Stimulated activated CD8-positive, alpha-beta memory T cell treated with anti-CD3 and anti-CD28 coated beads, Interleukin-12 subunit alpha, Interleukin-12 subunit beta, amount 100 ng/mL, for 24 hours (primary cell): ENCODE results near the gene GOLGA6A.
"Not testable (repeated sequence)": the region's sequence is repeated elsewhere in the genome, so short reads cannot be mapped to it uniquely, and the experiment has no call there.

Source experiments
- DNase-seq: peaks from one replicate; pipeline ENCODE4 v3.0.0-alpha.2; 2020; ENCODE audit errors: extremely low read depth

GOLGA6A gene

DNA sequence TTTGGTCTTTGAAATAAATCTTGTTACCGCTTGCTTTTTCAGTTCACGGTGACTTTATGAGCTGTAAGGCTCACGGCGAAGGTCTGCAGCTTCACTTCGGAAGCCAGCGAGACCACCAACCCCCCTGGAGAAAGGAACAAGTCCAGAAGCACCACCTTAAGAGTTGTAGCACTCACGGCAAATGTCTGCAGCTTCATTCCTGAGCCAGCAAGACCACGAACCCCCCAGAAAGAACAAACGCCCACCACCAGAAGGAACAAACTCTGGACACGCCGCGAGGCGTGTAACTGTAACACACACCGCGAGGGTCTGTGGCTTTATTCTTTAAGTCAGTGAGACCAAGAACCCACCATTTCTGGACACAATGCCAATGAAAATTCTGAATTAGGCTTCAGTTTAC lies 28.8 kb downstream of the GOLGA6A start:
- DNase-seq, result no peak

DNA sequence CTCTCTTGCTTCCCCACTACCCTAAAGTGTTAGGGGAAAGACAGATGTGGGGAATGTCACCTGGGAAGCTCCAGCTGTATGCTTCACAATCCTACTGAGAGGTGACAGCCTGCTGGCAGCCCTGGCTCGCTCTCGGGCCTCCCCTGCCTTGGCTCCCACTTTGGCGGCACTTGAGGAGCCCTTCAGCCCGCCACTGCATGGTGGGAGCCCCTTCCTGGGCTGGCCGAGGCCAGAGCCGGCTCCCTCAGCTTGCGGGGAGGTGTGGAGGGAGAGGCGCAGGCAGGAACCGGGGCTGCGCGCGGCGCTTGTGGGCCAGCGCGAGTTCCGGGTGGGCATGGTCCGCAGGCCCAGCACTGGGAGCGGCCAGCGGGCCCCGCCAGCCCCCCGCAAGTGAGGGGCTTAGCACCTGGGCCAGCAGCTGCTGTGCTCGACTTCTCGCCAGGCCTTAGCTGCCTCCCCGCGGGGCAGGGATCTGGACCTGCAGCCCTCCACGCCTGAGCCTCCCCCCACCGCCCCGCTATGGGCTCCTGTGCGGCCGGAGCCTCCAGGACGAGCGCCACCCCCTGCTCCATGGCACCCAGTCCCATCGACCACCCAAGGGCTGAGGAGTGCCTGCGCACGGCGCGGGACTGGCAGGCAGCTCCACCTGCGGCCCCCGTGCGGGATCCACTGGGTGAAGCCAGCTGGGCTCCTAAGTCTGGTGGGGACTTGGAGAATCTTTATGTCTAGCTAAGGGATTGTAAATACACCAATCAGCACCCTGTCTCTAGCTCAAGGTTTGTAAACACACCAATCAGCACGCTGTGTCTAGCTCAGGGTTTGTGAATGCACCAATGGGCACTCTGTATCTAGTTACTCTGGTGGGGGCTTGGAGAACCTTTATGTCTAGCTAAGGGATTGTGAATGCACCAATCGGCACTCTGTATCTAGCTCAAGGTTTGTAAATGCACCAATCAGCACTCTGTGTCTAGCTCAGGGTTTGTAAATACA lies 29.8 kb downstream of the GOLGA6A start:
- DNase-seq, result not testable (repeated sequence)

DNA sequence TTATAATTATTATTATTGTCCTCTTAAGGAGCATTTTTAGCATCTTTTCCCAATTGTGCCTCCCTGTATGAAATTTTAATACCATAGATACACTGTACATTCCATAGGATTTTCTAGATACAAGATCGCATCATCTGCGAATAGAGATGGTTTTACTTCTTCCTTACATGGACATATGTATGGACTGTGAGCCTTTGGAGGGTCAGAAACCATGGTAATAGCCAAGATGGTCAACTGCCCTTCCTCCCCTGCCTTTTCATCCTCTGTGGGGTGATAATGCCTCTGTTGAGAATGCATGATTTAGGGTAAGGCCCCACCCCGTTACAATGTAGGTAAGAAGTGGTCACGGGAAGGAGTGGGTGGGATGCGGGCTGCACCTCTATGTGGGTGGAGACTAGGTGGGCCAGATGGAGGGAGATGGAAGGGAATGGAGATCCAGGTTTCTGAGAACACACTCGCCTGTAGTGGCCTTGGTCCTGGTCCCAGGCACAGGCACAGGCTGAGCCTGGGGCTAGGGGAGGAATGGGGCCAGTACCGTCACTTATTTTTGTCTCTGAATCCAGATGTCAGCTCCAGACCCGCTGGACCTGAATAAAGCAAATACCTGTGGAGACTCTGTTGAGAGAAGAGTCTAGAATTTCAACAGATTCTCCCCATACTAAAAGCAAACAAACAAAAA lies 31.7 kb downstream of the GOLGA6A start:
- no peak for DNase-seq

DNA sequence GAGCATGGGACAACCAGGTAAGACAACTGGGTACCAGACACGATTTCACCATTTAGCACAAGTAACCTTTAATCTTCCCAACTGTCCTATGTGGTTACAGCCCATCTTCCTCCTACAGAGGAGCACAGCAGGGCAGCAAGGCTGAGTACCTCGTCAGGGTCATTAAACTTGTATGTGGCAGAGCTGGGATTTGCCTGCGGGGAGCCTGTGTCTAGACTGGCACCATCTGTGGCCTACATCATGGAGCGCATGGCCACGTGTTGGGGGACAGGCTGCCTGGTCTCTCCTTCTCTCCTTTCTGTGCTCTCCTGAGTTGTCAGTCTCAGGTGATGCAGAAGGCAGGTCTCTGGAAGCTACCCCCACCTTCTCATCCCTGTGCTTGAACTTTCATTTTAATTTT lies 32.2 kb downstream of the GOLGA6A start:
- no peak for DNase-seq

DNA sequence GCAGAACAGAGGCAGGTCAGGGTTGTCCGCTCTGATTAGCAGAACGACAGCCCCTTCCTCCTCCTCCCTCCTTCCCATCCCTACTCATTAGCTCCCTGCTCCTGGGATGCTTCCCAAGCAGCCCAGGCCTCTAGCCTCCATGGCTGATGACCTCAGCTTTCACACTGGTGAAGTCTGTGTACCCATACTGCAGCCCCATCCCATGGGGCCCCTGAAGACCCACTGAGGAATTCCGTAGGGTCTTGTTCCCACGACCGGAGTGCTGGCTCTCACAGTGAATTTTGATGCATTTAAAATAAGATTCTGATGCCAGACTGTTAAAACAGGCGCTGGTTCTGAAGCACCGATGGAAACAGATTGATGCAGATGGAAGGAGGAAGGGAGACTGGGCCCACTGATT lies 36.1 kb downstream of the GOLGA6A start:
- DNase-seq, result no peak

DNA sequence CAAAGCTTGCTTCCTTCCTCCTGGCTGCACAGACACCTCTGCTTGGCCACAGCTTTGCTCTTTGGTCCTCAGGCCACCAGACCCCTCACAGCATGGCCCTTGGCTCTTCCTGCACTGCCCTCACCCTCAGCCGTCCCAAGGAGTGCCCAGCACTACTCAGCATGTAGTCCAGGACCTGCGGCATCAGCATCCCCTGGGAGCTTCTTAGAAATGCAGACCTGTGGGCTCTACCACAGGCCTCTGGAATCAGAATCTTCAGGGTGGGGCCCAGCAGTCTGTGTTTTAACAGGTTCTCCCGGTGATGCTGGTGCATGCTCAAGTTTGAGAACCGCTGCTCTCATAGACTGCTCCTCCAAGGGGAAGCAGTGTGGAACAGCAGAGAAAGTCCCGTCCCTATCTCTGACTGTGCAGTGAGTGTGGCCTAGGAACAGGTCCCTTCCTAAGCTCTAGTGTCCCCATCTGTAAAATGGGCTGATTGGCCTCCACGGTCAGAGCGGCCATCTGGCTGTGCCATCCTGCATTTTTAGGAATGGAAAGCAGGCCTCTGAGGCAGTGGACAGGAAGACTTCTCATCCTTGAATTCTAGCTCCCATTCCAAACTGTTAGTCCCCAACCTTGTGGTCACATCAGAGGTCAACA lies 36.6 kb downstream of the GOLGA6A start:
- DNase-seq, result no peak

DNA sequence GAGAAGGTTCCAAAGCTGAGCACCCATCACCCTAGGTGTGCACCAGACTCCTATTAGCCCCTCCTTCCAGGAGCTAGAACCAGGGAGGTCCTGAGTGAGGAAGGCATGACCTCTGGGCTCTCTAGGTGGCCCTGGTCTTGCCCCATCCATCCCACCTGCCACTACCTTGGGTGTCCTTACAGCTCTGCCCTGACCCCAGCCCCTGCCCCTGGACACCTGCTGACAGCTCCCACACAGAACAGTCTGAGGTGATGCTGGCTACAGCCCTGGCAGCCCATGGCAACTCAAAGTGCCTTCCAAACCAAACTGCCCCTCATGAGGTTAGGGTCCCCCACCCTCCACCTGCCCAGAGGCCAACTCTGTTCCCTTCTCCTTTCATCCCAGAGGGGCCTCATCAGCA lies 37.2 kb downstream of the GOLGA6A start:
- no peak for DNase-seq

DNA sequence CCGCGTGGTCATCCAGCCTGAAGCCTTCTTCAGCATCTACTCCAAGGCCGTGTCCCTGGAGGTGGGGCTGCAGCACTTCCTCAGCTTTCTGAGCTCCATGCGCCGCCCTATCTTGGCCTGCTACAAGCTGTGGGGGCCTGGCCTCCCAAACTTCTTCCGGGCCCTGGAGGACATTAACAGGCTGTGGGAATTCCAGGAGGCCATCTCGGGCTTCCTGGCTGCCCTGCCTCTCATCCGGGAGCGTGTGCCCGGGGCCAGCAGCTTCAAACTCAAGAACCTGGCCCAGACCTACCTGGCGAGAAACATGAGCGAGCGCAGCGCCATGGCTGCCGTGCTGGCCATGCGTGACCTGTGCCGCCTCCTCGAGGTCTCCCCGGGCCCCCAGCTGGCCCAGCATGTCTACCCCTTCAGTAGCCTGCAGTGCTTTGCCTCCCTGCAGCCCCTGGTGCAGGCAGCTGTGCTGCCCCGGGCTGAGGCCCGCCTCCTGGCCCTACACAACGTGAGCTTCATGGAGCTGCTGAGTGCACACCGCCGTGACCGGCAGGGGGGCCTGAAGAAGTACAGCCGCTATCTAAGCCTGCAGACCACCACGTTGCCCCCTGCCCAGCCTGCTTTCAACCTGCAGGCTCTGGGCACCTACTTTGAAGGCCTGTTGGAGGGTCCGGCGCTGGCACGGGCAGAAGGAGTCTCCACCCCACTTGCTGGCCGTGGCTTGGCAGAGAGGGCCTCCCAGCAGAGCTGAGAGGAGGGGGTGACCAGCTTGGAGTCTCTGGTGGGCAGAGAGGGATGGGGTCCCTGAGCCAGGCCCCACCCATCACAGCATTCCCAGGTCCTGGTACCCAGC lies 37.9 kb downstream of the GOLGA6A start:
- no peak for DNase-seq

DNA sequence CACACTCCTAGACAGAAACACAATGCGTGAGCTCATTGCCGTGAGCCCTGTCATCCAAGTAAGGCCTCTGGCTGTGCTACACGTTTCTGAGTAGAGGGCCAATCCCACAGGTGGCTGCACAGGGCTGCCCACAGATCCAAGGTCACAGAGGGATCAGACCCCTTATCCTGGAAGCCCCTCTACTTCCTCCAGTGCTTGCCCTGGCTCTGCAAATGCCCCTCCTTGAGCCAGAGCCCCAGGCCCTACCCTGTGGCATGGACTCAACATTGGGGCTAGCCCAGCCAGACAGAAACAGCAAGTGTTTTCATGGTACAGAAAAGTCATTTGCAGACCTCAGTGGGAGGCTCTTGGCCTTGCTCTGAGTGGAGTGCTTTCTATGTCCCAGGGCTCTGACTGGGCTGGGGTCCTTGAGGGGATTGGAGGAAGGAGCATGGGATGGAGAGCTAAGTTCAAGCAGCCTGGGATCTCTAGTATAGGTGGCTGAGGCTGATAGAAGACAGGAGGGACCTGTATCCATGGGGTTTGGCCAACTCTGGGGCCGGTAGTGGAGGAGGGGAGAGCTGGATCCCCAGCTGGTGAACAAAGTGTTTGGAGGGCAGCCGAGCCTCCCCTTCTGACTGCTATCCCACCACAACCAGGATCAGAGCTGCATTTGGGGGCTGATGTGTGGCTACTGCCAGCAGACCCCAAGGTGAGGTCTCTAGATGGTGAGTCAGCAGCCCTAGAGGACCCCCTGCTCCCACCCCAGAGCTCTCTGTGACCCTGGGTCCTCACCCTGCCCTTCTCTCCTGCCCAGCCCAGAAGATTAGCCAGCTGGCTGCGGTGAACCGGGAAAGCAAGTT lies 38.7 kb downstream of the GOLGA6A start:
- DNase-seq, result no peak

DNA sequence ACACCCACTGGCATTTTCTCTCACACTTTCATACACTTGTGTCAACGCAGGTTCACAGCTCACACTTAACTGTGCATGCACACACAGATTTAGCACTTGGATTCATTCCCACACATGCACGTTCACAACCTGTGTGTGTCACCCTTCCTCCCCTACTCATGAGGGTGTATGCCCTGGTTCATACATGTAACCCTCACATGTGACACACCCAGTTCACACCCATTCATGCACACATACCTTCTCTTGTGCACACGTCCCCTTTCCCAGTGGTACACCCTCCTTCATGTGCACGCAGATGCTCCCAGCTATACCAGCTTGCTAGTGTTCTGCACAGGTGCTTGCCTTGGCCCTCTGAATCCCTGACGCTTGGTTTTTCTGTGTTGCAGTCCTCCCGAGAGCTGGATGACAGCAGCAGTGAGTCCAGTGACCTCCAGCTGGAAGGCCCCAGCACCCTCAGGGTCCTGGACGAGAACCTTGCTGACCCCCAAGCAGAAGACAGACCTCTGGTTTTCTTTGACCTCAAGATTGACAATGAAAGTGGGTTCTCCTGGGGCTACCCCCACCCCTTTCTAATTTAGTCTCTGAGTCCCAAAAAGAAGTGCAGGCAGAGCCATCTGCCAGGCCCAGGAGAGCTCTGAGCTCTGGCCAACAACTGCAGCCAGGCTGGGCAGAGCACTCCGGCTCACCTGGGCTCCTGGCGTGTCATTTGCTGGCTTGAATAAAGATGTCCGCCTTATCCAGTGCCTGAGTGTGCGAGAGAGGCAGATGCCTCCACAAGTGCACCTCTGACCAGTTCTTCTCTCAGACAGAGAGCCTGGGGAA lies 39.5 kb downstream of the GOLGA6A start:
- DNase-seq, result no peak

DNA sequence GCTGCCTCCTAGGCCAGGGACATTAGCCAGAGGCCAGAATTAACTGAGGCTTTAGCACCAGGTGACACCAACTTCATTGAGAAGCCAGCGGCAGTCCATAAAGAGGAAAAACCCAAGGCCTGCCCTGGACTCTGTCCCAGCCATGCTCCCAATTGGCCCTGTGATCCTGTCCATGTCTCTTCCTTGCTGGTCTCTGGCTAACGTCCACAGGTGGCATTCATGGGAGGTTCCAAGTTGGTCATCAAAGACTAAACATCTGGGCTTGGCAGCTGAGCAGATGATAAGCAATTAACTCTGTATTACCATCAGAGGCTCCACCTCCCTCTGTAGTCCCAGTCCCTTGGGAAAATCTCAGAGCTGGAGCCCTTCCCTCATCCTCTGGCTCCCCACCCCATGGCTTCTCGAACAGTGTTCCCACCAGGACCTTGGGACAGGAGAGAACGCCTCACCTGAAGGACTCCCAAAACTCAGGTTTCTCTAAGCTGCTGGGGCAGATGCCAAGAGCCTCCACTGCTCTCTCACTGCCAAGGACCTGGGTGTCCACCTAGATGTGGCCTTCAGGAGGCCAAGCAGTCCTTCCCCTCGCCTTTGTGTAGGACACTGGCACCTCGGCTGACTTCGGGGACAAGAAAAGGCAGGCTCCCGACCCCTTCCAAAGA lies 40.4 kb downstream of the GOLGA6A start:
- no peak for DNase-seq

DNA sequence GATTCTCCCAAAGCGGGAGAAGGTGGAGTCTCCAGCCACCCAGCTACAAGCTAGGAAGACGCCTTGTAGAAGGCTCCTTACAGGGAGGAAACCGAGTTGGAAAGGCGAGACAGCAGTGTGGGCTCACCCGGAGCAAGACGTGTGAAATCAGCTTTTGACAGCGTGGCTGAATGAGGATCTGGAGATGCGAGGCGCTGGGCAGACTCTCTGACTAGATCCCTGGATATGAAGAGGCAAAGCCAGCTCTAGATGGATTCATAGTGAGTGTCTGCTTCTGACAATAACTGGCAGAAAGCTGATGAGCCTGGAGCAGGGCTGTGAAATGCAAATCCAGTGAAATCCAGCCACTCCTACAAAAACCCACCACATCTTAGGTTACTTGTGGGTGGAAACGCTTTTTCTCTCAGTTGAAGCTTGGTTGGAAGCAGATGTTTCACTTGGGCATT lies 41.0 kb downstream of the GOLGA6A start:
- no peak for DNase-seq

DNA sequence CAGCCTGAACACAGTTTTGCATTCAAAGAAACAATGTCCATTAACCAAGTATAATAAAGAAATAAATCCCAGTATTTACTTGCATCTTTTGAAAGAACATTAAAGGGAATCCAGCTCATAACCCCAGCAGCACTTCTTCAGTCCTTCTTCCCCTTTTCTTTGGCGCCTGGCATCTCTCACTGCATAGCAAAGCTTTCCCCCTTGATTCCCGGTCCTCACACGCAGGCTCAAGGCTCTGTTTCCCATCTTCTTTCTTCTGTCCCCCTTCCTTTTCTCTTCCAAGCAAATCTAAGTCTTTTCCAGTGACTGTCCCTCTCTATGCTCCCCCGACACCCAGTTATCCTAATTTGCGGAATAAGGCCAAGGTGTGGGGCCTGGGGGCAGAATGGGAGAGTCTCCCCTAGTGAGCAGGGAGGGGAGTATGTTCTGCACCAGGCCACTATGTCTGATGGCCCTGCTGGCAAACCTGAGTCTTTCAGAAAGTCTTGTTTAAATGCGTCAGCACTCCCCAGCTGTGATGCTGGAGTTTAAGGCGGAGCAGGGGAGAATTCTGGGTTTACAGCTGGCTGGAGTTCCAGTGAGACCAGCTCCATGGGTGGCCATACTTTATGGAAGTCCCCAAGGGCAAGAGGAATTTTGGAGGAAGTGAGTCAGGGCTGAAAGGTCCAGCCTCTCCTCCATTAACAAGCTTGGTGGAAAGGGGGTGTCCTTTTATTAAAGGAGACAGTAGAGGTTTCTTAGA lies 42.1 kb downstream of the GOLGA6A start:
- no peak for DNase-seq

DNA sequence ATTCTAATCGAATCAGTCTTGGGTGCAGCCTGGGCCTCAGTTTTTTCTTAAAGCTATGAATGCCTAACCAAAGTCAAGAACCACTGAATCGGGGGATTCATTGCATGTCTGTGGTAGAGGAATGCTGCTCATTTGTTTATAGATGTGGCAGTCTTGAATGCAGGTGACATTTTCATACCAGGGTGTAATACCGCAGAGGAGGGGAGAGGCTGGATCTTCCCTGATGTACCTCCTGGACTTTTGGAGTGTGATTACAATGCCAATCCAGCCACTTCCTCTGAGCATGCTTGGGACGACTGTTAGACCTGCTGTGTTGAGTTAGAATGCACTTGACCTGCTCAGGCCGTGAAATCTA lies 42.7 kb downstream of the GOLGA6A start:
- DNase-seq, result no peak

DNA sequence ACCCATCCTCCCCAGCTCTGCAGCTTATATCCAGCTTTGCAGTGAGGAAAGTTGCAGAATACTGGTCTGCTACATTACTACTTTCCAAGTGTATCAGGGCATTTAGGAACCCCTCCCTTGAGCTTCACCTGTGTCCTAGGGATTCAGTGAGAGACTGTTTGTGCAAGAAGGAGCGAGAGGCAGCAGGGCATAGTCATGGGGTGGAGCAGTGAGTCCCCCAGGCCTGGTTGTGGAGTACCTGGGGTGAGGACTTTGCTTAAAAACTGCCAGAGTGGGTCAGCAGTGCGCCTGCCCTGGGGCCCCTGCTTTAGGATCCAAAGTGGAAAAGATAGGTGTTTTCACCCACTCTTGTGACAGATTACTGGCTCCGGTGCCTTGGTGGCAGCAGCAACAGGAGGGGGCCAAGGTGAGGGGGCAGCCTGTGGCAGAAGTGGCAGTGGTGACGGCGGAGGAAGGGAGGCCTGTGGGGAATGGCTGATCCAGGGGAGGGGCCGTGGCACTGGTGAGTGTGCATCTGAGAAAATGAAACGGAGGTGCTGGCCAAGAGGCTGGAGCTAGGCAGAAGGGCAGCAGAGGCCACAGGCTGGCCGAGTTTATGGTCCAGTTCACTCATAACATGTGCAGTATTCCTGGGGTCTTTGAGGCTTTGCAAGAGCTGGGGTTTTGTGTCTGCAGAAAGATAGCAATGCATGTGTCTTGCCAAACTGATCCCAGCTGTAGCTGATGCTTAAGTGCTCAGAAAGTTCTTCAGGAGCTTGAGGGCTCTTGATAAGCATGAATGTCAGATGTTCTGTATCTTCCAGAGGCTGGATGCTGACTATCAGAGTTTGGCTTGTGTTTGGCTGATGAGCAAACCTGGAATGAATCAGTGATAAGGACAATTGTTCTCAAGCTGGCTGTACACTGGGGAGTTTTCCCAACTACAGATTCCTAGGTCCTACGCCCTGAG lies 43.4 kb downstream of the GOLGA6A start:
- DNase-seq, result no peak

DNA sequence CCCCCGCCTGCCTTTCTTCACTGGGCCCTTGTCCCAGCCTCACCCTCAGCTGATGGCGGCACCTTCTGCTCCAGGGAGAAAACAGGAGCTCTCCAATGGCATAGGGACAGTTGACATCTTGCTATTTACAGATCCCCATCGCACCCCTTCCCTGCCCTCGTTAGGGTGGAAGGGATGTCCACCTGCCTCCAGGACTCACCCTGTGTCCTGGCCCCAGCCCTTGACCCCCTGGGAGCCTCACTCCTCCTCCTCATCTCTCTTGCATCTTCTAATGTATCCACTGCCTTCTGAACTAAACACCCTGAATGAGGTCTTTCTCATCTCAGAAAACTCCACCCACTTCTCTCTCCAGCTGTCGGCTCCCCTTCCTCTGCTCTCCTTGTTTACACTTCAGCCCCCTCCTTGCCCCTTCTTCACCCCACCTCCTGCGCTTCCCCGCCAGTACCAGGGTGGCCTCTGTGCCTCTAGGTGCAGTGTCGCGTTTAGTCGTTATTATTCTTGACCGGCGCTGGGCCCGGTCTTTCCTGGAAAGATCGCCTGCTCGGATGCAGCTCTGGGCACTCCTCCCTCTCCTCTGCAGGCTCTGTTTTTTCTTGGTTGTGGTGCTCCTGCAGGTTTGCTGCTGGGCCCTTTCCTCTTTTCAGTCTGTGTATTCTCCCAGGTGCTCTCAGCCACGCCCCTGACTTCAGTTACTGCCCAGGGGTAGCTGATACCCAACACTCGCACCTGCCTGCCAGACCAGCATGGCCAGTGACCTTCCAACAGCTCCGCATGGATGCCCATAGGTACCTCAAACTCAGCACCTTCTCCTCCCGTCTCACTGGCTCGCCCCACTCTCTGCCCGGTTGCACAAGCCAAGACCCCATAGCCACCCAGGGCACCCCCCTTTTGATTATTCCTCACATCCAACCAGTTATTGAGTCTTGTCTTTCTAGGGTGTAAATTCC lies 44.9 kb downstream of the GOLGA6A start:
- DNase-seq, result no peak
